ENCODE results near the gene NRM. TPM values are rescaled to one million over a fixed set of nuclear protein-coding genes. Genes with fewer than 3 reads are reported as not detected.
"Not testable (repeated sequence)": the region's sequence is repeated elsewhere in the genome, so short reads cannot be mapped to it uniquely, and the experiment has no call there.

NRM gene
- total RNA-seq, 1 donor from 2014 or later, result 66.5 TPM

DNA sequence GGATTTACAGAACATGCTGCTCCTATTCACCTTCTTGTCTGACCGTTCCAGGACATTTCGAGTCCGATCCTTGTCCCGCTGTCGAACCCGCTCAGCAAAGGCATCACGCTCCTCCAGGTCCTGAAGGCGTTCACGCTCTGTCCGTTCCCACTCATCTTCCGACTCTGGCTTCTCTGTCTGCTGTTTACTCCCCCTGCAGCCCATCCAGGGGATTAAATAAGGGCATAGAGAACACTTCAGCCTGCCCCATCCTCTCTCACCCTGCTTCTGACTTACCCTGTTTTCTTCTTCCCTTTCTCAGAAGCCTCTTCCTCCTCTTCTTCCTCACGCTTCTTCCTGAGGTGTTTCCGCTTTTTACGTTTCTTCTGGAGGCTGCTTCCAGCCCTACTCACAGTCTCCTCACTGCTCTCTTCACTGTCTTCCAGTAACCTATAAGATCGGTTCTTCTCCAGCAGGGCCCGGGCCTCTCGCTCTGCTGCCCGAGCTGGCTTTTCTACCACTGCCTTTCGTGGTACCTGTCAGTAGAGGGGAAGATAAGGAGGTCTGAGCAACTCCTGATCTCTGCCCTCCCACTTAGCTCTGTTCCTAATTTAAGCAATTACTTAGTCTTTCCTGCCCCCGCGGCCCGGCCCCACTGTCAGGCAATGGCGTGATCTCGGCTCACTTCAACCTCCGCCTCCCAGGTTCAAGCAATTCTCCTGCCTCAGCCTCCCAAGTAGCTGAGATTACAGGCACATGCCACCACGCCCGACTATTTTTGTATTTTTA, 19.8 kb downstream of the NRM start:
- Mint-ChIP-seq H3K36me3 (ENCODE audit: low read depth) (peaks cover 3% of the 10 kb centered on the region), H3K27ac (ENCODE audit: unreplicated experiment) (no peak overlapping the region), H3K4me3 (peak overlapping the region; percentile 82), H3K4me1 (peaks cover 14% of the 10 kb centered on the region), H3K9me3 (no peaks in the 10 kb centered on the region), H3K27me3 (ENCODE audit: low read depth) (no peaks in the 10 kb centered on the region)
- no peak for DNase-seq (ENCODE audit: low read depth, low spot score)
- TF ChIP-seq CTCF (conservative IDR thresholded peaks at IDR 0.05), result peak; percentile 43

GRCh38 chr6:30666300-30666699, 24.5 kb downstream of the NRM start:
- not testable (repeated sequence) for H3K9me3 Mint-ChIP-seq; H3K4me1 Mint-ChIP-seq; H3K4me3 Mint-ChIP-seq; H3K27ac Mint-ChIP-seq (ENCODE audit: unreplicated experiment); H3K27me3 Mint-ChIP-seq (ENCODE audit: low read depth); DNase-seq (ENCODE audit: low read depth, low spot score)
- H3K36me3 Mint-ChIP-seq (ENCODE audit: low read depth), result peaks cover 11% of the 10 kb centered on the region

- Mint-ChIP-seq H3K27ac (ENCODE audit: unreplicated experiment) (no peak overlapping the region), H3K4me3 (no peak overlapping the region), H3K9me3 (no peaks in the 10 kb centered on the region), H3K4me1 (no peaks in the 10 kb centered on the region), H3K36me3 (ENCODE audit: low read depth) (peaks cover 9% of the 10 kb centered on the region), H3K27me3 (ENCODE audit: low read depth) (no peaks in the 10 kb centered on the region)
- no peak for TF ChIP-seq CTCF (conservative IDR thresholded peaks at IDR 0.05)
- DNase-seq (ENCODE audit: low read depth, low spot score), result no peak
Measured at GRCh38 chr6:30664994-30665767, 25.6 kb downstream of the NRM start.

GRCh38 chr6:30657922-30658321, 32.9 kb downstream of the NRM start:
- not testable (repeated sequence) for H3K4me1 Mint-ChIP-seq; H3K27ac Mint-ChIP-seq (ENCODE audit: unreplicated experiment); H3K9me3 Mint-ChIP-seq; DNase-seq (ENCODE audit: low read depth, low spot score); H3K4me3 Mint-ChIP-seq; H3K27me3 Mint-ChIP-seq (ENCODE audit: low read depth)
- peaks cover 19% of the 10 kb centered on the region for H3K36me3 Mint-ChIP-seq (ENCODE audit: low read depth)

DNA sequence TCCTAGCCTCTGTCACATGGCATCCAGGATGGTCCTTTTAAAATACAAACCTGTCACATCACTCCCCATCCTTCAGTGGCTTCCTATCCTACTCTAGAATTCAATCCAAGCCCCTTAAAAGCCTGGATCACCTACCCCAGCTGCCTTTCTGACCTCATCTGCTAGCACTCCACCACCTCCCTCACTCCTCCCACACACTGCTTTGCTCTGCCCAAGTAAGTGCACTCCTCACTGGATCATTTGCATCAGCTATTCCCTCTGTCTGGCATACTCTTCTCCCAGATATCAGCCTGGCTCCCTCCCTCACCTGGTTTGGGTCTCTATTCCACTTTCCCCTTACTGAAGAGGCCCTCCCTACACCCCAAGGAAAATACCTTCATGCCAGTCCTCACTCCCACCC, 33.3 kb downstream of the NRM start:
- no peak overlapping the region for H3K4me3 Mint-ChIP-seq
- no peaks in the 10 kb centered on the region for H3K4me1 Mint-ChIP-seq
- TF ChIP-seq CTCF (conservative IDR thresholded peaks at IDR 0.05), result no peak
- no peak overlapping the region for H3K27ac Mint-ChIP-seq (ENCODE audit: unreplicated experiment)
- no peaks in the 10 kb centered on the region for H3K9me3 Mint-ChIP-seq
- DNase-seq (ENCODE audit: low read depth, low spot score), result no peak
- peaks cover 19% of the 10 kb centered on the region for H3K36me3 Mint-ChIP-seq (ENCODE audit: low read depth)
- H3K27me3 Mint-ChIP-seq (ENCODE audit: low read depth), result no peaks in the 10 kb centered on the region

- Mint-ChIP-seq H3K27ac (ENCODE audit: unreplicated experiment) (no peak overlapping the region), H3K4me1 (no peaks in the 10 kb centered on the region), H3K4me3 (no peak overlapping the region), H3K27me3 (ENCODE audit: low read depth) (no peaks in the 10 kb centered on the region), H3K9me3 (no peaks in the 10 kb centered on the region), H3K36me3 (ENCODE audit: low read depth) (peaks cover 14% of the 10 kb centered on the region)
- DNase-seq (ENCODE audit: low read depth, low spot score), result no peak
- no peak for TF ChIP-seq CTCF (conservative IDR thresholded peaks at IDR 0.05)
Measured at GRCh38 chr6:30656513-30656912, 34.3 kb downstream of the NRM start.
